Right ventricle myocardium superior (tissue), 1 donor: ENCODE results near the gene KLF9. TPM values are rescaled to one million over a fixed set of nuclear protein-coding genes. Genes with fewer than 3 reads are reported as not detected.
"Not testable (repeated sequence)": the region's sequence is repeated elsewhere in the genome, so short reads cannot be mapped to it uniquely, and the experiment has no call there.

ENCODE experiments used
- ATAC-seq: fragments of 200-7000 bp; cut with Tn5 transposase; one replicate; pipeline ENCODE4 v1.9.1; 2020; ENCODE audit warnings: mild to moderate bottlenecking; ENCODE audit not compliant: poor library complexity
- DNase-seq: peaks from one replicate; pipeline ENCODE4 v3.0.0-alpha.2; 2020
- intact Hi-C: fragments of 100-400 bp; cut with DNase I; formaldehyde crosslinking; loops from one replicate; pipeline ENCODE4 v1.11.2; 2022
- total RNA-seq: library from RNA; stranded (reverse); fragmentation: NEBNext Ultra II Directional; extraction: Animal tissue kit (Norgen Biotek cat#: 25700); gene quantifications from one replicate; pipeline ENCODE4 v1.2.1, GENCODE V29; 2021
- donor health status: DM: no; HTN: yes; CAD: no; lungs with severe emphysema.

The KLF9 gene
- total RNA-seq, 1 donor from 2014 or later = 50.9 TPM

DNA sequence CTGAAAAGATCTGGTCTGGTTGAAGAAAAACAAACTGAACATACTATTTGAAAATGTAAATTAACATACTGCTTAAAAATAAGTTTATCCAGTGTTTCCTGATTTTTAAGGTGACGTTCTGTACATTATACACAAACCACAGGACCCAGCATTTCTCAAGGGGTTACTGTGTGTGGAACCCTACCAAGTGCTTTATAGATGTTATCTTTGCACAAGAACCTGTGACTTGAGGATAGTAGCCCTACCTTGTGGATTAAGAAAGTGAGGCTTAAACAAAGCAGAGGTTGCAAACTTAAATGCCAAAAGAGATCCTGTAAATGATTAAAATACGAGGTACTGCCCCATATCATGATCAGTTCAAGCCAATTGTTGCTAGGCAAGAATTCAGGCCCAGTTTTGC, 4.7 kb downstream of the KLF9 start:
- intact Hi-C loops = loop anchor here (10.0 kb wide), 1 partner anchor 55 kb away; no protein-coding TSS in a partner anchor

DNA sequence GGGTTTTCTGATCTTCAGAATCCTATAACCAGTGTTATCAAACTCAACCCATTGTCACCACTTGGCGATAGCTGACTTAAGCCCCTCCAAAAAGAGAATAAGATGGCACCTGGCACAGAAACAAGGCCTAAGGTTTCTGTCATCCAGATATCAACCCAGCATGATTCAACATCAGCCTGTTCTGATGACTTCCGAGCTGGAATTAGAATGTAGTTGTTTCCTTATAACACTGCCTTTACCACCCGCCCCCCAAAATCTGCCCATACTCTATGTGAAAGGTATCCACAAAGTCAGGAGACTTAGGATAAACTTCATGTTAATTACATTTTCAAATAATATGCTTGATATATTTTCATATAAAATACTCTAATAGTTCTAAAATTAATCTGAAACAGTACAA, 5.2 kb downstream of the KLF9 start:
- ATAC-seq = no peak
- intact Hi-C loops = no loop called here
- DNase-seq = no peak

More for the DNA sequence above, 4.7 kb downstream of the KLF9 start:
- DNase-seq = no peak
- ATAC-seq = no peak

DNA sequence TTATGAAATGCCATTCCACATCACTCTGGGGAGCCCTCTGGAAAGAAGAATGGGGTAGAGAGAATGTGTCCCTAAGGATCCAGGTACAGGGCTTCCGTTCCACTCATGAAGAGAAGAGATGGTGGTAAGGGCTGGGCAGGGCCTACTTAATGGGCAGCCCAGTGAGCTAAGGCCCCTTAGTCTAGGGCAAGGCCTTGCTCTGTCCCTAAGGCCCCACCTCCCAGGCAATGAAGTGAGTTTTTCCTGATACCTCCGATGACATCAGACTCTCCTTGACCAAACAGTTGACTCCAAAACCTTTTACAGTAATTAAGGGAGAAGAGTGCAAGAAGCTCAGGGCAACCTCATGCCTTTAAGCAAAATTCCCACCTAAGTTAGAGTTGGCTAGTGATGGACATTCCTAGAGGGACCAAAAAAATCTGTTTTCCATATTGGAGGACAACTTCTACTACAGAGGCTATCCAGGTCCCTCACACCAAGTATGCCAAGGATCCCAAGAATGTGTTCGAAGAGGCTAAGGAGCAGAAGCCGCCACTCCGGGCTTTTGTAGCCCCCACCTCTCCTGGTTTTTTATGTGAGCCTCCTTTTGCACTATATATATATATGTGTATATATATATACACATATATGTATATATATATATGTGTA, 5.9 kb downstream of the KLF9 start:
- intact Hi-C loops = no loop called here
- ATAC-seq (no peak), DNase-seq (no peak)

DNA sequence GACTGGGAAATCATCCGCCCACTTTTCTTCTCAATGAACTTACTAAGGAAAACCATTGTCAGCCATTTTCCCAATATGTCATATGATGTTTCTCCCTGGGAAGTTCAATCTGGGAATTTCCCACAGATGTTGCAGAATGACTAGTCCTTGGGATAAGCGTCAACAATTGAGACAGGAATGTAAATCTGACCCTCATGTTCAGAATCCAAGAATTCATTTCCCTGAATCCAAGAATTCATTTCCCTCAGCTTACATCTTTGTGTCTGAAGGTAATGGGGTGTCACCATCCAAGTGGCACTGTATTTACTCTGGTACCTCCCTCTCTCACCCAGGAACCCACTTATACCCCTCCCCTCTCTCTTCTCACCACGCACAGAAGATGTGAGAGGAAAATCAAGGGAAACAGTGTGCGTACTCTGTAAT, 7.4 kb downstream of the KLF9 start:
- no peak for ATAC-seq
- no peak for DNase-seq
- intact Hi-C loops = no loop called here

DNA sequence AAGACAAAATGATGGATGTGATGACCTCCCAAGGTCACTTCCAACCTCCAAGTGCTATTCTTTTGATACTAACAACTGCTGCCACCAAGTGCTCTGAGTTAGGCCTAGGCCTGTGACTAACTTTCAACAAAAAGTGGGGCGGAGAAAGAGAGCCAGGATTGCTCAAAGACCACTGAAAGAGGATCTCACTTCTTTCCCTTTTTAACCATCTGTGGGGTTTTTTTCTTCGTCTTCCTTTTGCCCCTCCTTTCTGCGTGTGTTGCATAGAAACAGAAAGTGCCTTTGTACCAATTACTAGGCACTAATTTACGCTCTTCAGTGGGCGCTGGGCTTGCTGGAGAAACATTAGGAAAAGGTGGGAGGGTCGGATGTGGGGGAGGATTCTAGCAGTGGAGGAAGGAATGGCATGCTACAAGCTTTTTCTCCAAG, 8.0 kb downstream of the KLF9 start:
- intact Hi-C loops = no loop called here
- ATAC-seq = no peak

DNA sequence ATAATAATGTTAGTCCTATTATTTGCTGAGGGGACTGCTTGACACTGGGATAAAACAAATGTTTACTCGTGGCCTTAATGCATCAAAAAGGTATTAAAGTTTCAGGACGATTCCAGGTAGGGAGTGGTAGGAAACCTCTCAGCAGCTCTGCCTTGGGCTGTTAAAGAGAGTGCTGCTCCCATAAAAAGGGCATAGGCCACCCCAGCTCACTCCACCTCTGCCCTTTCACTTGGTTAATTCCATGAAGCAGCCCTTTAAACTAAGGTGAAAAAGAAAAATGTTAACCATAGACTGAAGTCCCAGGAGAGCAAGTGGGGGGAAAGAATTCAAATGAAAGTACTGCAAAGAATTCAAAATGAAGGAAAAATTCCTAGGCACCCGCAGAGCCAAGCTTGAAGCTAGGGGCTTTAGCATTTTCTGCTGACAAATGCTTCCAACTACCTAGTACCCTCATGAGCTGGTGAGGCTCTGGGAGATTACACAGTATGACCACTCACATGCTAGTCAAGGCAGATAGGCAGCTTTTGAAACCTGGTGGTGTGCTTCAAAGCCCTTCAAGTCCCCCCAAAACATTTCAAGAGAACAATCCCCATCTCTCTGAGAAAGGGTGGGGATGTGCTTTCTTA, 8.5 kb downstream of the KLF9 start:
- intact Hi-C loops = no loop called here
- no peak for DNase-seq
- no peak for ATAC-seq

More for the DNA sequence above, 8.0 kb downstream of the KLF9 start:
- DNase-seq = no peak

DNA sequence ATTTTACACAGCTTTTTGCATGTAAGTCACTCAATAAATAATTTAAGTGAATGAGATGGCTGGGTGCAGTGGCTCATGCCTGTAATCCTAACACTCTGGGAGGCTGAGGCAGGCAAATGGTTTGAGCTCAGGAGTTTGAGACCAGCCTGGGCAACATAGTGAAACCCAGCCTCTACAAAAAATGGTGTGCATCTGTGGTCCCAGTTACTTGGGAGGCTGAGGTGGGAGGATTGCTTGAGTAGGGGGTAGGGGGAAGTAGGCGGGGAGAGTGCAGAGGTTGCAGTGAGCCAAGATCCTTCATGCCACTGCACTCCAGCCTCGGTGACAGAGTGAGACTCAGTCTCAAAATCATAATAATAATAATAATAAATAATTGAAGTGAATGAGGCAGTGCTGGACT, 10.2 kb downstream of the KLF9 start:
- ATAC-seq (no peak), DNase-seq (no peak)
- intact Hi-C loops = no loop called here

DNA sequence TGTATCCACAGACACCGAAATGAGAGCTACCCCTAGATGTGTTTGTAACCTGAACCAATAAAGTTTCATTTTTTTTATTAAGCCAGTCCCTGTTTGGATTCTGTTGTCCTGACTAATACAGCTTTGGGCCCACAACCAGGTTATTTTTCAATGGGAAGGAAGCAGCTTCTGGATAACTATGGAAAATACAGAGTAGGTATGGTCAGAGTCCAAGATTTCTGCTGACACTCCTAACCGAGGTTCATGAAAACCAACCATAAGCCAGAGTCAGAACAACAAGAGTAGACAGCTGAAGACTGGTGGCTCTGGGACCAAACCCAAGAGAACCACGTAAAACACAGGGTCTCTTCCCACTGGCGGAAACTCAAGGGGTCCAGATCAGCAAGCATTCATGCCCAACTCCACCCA, 10.8 kb downstream of the KLF9 start:
- intact Hi-C loops = no loop called here
- DNase-seq (no peak), ATAC-seq (no peak)

DNA sequence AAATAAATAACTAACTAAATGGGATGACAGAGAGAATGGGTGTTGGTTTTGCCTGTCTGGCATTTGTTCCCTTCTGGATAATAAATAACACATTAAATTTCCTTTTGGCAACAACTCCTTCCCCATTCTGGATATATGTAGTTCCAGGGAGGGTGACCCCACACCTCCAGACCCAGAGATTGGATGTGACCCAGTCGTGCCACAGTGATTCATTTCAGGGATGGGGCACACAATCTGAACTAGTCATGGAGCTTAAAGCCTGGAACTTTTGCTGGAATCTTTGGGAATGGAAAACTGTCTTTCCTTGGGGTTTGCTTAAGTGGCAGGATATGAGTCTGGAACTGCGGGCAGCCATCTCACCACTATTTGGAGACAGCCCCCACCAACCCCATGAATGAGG, 11.3 kb downstream of the KLF9 start:
- ATAC-seq (no peak), DNase-seq (no peak)
- intact Hi-C loops = no loop called here

DNA sequence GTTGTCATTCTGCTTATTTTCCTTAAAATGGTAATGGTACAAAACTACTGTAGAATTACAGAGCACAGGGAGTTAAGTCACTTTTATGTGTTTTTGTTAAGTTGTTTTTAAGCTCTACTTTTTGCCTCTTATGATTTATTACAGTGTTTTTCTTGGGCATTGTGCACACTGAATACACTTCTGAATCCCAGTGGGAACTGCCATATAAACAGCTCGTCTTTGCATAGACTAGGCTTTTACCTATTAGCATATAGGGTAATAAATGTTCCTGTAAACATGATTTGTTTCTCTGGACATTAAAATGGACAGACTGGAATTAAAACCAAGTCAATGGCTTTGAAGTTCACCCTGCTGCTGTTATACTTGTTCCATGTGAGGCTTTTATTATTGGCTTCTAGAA, 12.2 kb downstream of the KLF9 start:
- ATAC-seq = no peak
- intact Hi-C loops = no loop called here
- no peak for DNase-seq

DNA sequence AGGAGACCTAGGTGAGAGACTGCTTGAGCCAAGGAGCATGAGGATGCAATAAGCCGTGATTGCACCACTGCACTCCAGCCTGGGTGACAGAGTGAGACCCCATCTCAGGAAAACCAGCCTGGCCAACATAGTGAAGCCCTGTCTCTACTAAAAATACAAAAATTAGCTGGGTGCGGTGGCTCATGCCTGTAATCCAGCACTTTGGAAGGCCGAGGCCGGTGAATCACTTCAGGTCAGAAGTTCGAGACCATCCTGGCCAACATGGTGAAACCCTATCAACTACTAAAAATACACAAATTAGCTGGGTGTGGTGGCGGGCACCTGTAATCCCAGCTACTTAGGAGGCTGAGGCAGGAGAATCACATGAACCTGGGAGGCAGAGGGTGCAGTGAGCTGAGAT, 13.2 kb downstream of the KLF9 start:
- ATAC-seq, DNase-seq, intact Hi-C loops: not testable (repeated sequence)

DNA sequence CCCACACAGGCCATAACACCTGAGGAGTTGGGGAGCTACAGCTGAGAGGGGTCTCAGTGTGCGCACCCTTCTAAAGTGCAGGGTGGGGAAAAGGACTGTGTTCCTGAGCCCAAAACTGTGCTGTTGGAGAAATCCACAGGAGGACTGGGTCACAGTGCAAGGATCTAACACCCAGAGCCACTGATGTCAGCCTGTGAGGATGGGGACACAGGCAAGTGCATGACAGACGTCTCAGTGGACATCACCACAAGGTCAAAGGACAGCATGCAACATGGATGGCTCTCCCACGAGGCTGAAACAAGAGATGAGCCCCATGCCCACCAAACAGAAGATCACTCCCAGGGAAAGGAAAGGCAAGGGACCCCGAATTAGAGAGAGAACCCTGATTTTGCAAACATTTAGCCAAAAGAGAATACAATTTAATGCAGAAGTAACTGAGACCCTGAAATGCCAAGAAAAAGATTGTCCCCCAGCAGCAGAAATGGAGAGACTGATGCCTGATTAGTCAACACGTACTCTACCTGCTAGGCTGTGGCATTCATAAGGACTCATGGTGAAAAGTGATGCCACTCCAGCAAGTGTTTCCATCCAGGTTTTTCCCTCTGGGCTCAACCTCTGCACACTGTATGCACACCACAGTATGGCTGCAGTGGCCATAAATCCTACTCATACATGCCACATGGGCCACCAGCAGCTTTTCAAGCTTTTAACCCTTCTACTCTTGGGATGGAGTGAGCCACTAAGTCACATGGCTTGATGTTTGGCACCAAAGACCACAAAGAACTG, 14.2 kb downstream of the KLF9 start:
- no peak for DNase-seq
- intact Hi-C loops = no loop called here
- peak; percentile 4 for ATAC-seq

DNA sequence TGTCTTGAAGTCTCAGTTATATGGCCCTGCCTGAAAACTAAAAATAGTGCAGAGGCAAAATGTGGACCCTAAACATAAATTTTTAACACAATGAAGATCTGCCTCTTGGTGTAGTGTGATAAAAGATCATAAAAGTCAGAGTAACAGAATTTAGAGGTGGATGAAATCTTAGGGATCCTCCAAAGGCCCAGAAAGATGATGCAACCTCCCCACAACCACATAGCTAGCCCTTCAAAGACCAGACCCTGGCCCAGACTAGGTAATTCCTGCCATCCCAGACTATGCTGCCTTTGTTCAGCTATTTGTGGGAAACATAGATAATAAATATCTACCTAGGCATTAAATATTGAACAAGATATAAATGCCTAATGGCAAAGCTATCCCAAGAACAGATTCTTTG, 15.3 kb downstream of the KLF9 start:
- ATAC-seq (no peak), DNase-seq (no peak)
- intact Hi-C loops = no loop called here

DNA sequence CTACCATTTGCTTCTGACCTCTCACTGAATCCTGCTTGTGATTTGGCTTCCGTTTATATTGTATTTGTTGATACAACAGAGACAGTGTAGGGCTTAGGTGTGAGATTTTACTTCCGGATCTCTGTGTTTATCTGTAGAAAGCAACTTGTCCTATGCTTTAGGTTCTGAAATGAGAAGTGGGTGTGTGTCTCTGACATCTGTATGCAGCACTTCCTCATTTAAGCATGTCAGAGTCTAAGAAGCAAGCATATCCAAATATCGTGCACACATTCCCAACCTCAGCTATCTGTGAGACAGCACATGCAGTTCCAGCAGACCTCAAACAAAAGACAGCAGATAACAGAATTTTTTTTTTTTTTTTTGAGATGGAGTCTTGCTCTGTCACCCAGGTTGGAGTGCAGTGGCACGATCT, 16.3 kb downstream of the KLF9 start:
- ATAC-seq (peak; percentile 70), DNase-seq (no peak)
- intact Hi-C loops = no loop called here

DNA sequence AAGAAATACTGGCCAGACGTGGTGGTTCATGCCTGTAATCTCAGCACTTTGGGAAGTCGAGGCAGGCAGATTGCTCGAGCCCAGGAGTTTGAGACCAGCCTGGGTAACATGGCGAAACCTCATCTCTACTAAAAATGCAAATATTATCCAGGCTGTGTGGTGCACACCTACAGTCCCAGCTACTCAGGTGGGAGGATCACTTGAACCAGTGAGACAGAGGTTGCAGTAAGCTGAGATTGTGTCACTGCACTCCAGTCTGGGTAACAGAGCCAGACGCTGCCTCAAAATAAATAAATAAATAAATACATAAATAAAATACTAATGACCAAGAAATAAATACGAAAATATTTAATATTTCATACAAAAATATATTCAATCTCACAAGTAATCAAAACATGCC, 18.8 kb downstream of the KLF9 start:
- DNase-seq (no peak), ATAC-seq (no peak)
- intact Hi-C loops = no loop called here

DNA sequence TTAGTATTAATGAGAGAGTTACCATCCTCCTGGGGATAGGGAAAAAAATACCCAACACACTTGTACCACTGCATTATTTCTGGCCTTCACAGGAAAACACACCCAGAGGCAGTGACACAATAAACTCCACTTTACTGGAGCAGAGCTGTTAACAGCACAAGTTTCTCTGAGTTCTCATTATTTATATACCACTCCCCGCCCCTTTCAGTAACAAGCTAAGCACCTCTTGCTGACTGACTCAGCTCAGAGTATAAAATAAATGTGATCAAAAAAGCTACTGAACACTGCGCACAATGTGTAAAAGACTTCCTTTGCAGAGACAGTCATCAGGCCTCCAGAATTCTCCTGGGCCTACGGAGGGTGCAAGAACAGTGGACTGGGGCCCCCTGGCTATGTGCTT, 21.6 kb downstream of the KLF9 start:
- ATAC-seq (peak; percentile 16), DNase-seq (no peak)
- intact Hi-C loops = no loop called here

DNA sequence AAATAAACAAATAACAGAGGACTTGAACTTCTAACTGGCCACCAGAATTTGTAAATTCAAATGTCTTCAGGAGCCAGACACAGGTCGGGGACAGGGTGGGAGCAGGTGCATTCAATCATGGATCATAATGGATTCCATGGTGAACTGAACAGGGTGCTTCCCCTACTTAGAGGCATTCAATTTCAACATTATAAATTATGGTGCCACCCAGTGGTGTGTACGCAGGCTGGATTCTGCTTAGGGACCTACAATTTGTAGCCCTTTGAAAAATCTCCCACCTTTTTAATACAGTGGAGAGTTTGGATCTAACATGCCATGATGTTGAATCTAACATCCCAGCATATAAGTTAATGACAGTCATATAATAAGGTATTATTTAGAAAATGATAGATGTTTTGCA, 22.3 kb downstream of the KLF9 start:
- no peak for DNase-seq
- intact Hi-C loops = no loop called here
- ATAC-seq = peak; percentile 53

DNA sequence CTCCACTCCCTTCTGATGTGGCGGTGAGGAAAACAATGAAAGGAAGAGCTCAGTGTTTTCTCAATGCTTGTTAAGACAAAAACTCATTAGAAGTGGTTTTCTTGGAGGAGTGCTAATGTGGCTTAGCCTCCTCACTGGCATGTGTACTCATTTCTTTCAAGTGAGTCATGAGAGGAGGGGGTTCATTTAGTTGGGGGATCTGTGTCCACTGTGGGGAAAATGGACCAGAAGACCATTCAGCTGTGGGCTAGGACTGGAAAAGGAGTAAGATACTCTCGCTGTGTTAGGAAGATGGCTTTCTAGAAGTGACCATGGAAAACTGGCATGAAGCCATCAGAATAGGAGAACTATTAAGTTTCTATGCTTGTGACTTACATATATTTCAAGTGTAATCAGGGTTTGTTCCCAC, 23.5 kb downstream of the KLF9 start:
- intact Hi-C loops = no loop called here
- no peak for DNase-seq
- ATAC-seq = no peak

DNA sequence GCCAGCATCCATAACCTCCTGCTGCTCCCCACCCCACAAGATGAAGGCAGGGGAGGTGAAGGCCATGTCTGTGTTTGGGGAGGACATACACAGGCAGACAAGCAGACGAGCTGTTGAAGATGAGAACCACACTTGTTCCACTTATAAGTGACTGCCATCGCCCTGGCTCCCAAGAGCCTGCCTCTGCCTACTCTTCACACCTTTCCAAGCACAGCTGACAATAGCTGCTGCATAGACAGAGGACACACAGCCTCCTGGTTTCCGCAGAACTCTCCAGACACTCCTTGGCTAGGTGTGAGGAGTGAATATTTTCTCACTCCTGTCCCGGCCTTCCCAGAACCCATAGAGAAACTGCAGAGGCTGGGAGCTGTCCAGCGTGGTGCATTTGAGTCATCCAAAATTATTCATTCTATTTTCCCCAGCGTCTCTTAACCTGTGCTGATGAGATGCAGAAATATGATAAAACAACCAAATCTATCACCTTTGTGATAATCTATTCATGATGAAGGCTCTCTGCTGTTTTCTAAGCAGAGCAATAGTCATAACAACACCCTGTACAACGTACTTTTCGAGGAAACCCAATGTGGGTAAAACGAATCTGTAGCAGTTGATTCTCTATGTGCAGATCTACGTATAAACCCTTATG, 24.7 kb downstream of the KLF9 start:
- no peak for DNase-seq
- ATAC-seq = peak; percentile 45
- intact Hi-C loops = loop anchor here (5.0 kb wide), 1 partner anchor 37 kb away; no protein-coding TSS in a partner anchor
